ENCODE data around the gene TELO2. TPM values are rescaled to one million over a fixed set of nuclear protein-coding genes. Genes with fewer than 3 reads are reported as not detected.

TELO2 gene
- total and polyA plus RNA-seq, 9 donors, result 0.27 to 36.8 (median 31.7) TPM

DNA sequence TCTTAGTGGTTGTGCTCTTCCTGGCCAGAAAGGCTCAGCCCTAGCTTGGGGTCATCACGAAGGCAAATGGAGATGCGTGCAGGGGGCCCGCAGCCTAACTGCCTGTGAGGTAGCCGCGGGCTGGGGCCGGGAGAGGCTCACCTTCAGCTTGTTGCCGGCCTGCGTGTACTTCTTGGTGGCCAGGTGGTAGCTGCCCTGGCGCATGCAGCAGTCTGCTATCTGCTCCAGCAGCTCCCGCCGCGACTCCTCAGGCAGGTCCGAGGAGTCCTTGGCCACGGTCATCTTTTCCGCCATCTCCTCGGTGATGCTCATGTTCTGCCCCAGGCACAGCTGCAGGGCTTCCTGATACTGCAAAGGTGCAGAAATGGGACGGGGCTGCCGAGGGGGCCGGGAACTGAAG, 27.3 kb downstream of the TELO2 start:
- no peak overlapping the region for H3K4me3 ChIP-seq
- TF ChIP-seq POLR2A (IDR thresholded peaks at IDR 0.05), result no peak
- H3K4me1 ChIP-seq (ENCODE audit: insufficient read depth), result no peaks in the 10 kb centered on the region
- intact Hi-C loops (cut with DNase I), result no loop called here
- no peaks in the 10 kb centered on the region for H3K27me3 ChIP-seq
- 89 to 90% (median 89%) methylated on average over 19 of the region's 19 CpGs for WGBS, 3 donors
- H3K27ac ChIP-seq, result no peak overlapping the region
- DNase-seq, result no peak
- H3K9me3 ChIP-seq, result no peaks in the 10 kb centered on the region
- H3K36me3 ChIP-seq, result no peaks in the 10 kb centered on the region

DNA sequence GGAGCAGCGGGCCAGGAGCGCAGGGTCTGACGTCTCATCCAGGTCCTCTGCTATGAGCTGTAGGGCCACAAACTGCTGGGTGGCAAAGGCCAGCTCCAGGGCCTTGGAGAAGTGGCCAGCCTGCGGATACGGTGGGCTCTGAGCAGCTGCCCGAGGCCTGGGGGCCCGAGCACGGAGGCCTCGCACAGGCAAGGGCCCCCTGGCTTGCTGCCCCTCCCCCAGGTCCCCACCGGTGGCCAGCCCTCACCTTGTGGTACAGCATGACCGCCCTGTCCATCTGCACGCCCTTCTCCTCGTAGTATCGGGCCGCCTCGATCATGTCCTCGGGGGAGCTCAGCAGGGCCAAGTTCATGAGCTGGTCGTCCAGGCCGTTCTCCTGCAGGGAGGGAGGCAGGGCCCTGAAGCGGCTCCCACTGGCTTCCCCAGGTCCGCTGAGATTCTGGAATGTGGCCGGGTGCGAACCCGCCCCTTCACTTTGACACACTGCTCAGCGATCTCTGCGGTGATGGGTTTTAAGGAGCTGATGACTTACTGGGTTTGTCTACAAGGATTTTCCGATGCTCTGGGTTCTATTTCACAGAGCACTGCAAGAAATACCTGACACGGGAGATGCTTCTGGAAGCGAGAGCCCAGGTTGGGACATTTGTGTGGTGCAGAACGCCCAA, 30.6 kb downstream of the TELO2 start:
- no peak overlapping the region for H3K27ac ChIP-seq
- H3K36me3 ChIP-seq, result no peaks in the 10 kb centered on the region
- H3K9me3 ChIP-seq, result no peaks in the 10 kb centered on the region
- DNase-seq, result no peak
- H3K4me3 ChIP-seq, result no peak overlapping the region
- H3K27me3 ChIP-seq, result no peaks in the 10 kb centered on the region
- H3K4me1 ChIP-seq (ENCODE audit: insufficient read depth), result peaks cover 9% of the 10 kb centered on the region
- 86 to 94% (median 89%) methylated on average over 27 to 30 of the region's 30 CpGs for WGBS, 3 donors
- TF ChIP-seq, protein P1, sequence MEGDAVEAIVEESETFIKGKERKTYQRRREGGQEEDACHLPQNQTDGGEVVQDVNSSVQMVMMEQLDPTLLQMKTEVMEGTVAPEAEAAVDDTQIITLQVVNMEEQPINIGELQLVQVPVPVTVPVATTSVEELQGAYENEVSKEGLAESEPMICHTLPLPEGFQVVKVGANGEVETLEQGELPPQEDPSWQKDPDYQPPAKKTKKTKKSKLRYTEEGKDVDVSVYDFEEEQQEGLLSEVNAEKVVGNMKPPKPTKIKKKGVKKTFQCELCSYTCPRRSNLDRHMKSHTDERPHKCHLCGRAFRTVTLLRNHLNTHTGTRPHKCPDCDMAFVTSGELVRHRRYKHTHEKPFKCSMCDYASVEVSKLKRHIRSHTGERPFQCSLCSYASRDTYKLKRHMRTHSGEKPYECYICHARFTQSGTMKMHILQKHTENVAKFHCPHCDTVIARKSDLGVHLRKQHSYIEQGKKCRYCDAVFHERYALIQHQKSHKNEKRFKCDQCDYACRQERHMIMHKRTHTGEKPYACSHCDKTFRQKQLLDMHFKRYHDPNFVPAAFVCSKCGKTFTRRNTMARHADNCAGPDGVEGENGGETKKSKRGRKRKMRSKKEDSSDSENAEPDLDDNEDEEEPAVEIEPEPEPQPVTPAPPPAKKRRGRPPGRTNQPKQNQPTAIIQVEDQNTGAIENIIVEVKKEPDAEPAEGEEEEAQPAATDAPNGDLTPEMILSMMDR (IDR thresholded peaks at IDR 0.05), result no peak
- TF ChIP-seq EP300 (IDR thresholded peaks at IDR 0.05) (no peak), POLR2A (IDR thresholded peaks at IDR 0.05) (no peak)
- intact Hi-C loops (cut with DNase I), result no loop called here

DNA sequence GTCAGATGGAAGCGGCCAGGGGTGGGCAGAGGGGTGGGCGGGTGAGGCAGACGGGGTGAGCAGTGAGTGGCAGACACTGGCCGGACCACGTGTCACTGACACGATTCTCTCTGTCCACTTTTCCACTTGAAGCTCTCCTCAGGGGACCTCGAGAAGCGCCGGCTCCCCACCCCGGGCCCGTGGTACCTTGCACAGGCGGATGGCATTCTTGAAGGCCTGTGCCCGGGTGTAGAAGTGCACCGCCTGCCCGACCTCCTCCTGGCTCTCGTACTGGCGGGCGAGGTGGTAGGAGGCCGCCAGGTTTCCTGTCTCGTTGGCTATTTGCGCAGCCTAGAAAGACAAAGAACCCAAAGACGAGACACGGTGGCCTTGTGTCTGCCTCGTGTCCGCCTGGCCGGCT, 31.2 kb downstream of the TELO2 start:
- Histone ChIP-seq H3K27me3 (no peaks in the 10 kb centered on the region), H3K4me3 (no peak overlapping the region), H3K27ac (no peak overlapping the region), H3K4me1 (ENCODE audit: insufficient read depth) (peaks cover 9% of the 10 kb centered on the region), H3K9me3 (no peaks in the 10 kb centered on the region), H3K36me3 (no peaks in the 10 kb centered on the region)
- no peak for TF ChIP-seq EP300 (IDR thresholded peaks at IDR 0.05)
- no peak for TF ChIP-seq POLR2A (IDR thresholded peaks at IDR 0.05)
- TF ChIP-seq, protein P1 (IDR thresholded peaks at IDR 0.05), result no peak
- WGBS, 3 donors, result 91 to 92% (median 92%) methylated on average over 26 of the region's 26 CpGs
- intact Hi-C loops (cut with DNase I), result no loop called here
- no peak for DNase-seq

DNA sequence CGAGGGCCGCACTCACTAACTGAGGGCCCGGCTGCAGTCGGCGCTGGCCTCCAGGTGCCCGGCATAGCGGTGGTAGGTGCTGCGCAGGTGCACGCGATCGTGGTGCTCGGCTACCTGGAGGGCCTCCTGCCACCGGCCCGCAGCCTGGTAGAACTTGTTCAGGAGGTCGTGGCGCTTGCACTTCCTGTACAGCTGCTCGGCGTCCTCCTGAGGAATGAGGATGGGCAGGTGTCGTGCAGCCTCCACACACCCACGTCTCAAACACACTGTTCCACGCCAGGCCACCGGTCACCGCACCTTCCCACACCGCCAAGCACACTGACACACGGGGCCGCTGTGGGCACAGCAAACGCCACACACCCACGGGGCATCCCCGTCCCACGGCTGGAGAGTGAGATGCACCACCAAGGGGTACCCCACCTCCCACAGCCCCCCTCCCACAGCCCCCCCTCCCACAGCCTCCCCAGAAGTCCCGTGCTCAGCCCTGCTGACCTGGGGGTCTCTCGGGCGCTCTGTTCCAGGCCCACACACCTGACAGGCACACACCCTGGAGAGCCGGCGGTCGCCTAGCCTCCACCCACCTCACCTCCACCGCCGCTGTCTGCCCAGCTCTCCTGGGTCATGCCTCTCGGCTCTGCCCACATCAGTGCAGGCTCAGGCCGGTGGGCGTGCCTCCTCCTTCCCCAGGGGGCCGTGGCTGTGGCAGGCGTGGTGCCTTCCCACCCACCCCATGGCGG, 32.9 kb downstream of the TELO2 start:
- Histone ChIP-seq H3K4me1 (ENCODE audit: insufficient read depth) (peaks cover 9% of the 10 kb centered on the region), H3K27ac (no peak overlapping the region), H3K27me3 (no peaks in the 10 kb centered on the region), H3K36me3 (no peaks in the 10 kb centered on the region), H3K9me3 (no peaks in the 10 kb centered on the region), H3K4me3 (no peak overlapping the region)
- no peak for TF ChIP-seq POLR2A (IDR thresholded peaks at IDR 0.05)
- no peak for TF ChIP-seq EP300 (IDR thresholded peaks at IDR 0.05)
- TF ChIP-seq, protein P1 (IDR thresholded peaks at IDR 0.05), result no peak
- no peak for DNase-seq
- intact Hi-C loops (cut with DNase I), result no loop called here
- WGBS, 3 donors, result 90 to 94% (median 94%) methylated on average over 42 to 44 of the region's 44 CpGs
